Stimulated activated CD4-positive, alpha-beta T cell treated with anti-CD3 and anti-CD28 coated beads, Interleukin-4, amount 100 ng/mL, for 4 hours (primary cell): ENCODE measurements around the gene MED13L.
A peak's percentile ranks its signal among the peaks of the same experiment; 100 is the strongest.
"Not testable (repeated sequence)": the region's sequence is repeated elsewhere in the genome, so short reads cannot be mapped to it uniquely, and the experiment has no call there.

Experiments
- DNase-seq, 2 experiments: peaks; one replicate each; pipeline ENCODE4 v3.0.0-alpha.2; 2020

MED13L gene

DNA sequence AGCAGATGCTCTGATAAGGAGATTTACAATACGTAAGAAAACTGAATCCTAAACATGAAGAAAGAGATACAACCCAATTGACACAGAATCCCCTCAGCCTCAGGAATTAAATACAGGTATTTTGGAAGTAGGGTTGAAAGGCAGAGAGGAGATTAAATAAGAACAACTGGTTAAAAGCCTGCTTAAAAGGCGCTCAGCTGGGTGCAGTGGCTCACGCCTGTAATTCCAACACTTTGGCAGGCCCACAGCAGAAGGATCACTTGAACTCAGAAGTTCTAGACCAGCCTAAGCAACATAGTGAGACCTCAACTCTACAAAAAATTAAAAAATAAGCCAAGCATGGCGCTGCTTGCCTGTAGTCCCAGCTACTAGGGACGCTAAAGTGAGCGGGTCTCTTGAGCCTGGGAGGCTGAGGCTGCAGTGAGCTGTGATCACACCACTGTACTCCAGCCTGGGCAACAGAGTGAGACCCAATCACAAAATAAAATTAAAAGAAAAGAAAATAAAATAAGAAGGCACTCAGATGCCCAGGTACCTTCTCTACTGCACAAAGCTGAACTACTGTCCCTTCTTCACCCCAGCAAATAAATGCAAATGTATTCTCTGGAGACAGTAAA is 32.9 kb downstream of the MED13L start:
- DNase-seq = no peak

DNA sequence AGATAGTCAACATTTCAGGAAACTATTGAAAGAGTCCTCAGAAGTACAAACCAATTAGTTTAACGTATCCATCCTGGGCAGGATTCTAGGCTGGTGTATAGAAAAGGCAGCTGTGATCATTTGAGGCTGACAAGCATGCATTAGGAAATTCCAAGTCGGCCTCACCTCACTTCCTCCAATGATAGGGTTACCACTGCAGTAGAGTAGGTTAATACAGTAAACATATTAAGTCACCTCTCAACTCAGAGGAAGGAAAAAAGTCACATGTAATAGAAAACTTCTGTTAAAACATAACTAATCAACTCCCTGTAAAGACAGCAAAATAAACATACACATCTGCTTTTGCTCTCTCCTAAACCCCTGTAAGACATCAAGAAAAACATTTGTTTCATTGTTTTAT is 33.5 kb downstream of the MED13L start:
- peak in 1 of 2 experiments; percentile 14 for DNase-seq

DNA sequence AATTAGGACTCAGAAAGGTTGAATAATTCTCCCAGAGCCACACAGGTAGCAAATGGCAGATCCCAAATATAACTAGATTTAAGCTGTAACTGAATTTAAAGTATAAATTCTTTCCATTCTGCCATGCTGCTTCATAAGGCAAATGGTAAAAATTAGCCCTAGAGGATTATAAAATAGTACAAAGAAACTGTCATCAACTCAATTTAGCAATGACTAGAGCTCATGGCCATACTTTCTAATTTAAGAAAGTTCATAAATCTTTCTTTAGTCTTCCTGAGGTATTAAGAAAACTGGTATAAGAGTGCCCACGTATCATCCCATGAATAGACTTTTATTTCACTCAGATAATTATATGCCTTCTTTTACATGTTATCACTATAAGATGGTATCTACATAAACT is 34.8 kb downstream of the MED13L start:
- DNase-seq = no peak

DNA sequence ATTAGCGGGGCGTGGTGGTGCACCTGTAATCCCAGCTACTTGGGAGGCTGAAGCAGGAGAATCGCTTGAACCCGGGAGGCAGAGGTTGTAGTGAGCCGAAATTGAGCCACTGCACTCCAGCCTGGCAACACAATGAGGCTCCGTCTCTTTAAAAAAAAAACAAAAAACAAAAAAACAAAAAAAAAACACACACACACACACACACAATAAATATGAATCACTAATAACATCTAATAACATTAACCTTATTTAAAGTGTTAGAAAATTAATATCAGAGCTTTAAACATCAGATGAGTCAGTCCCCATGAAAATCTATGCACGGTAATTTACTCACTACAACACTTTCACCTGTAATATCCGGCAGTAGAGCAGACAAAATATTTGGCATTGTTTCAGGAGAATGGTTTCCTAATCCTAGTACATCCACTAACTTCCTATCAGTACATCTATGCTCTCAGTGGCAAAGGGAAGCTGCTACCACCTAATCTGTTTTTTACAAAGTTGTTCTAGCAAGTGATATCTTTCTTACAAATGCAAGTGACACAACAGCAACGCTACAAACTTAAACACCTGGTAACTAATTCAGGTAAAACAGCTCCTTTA is 36.2 kb downstream of the MED13L start:
- no peak for DNase-seq

DNA sequence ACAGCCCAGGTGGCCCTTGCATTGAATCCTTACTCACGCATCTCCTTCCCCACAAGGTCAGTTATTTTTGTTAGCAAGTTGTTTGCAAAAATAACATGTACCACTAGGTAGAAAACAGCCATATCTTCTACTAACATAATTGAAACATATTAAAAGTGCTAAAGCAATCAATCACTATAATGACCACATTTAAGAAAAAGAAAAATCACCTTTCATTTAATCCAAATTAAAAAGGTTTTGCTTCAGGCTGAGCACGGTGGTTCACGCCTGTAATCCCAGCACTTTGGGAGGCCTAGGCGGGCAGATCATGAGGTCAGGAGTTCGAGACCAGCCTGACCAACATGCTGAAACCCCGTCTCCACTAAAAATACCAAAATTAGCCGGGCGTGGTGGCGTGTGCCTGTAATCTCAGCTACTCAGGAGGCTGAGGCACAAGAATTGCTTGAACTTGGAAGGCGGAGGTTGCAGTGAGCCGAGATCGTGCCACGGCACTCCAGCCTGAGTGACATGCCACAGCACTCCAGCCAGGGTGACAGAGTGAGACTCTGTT is 38.8 kb downstream of the MED13L start:
- not testable (repeated sequence) for DNase-seq

DNA sequence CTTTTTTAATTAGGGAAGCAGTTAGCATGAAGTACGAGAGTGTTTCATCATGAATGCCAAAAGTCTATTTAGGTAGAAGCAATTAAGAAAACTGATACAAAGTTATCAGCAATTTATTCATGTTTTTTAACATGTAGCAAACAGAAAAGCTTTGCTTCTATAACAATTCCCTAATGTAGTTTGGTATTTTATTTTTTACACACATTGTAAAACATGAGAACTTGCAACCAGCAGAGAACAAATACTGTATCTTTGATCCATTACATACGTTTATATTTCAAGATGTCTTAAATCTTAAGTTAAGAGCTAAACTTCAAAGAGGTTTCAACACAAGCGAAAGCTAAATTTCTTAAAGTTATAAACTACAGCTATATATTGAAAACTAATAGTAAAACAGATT is 39.3 kb downstream of the MED13L start:
- no peak for DNase-seq

DNA sequence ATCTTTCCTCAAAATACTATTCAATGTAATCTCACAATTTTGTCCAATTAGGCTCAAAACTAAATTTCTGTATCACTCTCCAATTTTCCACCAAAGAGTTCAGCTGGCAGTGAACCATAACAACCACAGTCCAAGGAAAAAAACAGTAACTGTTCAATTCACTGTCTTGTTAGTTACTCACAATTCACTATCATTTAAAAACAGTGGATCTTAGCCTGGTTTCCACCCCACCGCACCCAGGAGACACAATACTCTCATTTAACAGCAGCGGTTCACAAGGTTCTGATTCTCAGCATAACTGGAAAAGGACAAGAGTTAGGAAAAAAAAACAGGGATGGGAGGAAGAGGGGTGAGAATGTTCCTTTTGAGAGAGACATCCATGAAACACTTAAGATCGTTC is 40.5 kb downstream of the MED13L start:
- DNase-seq = no peak

DNA sequence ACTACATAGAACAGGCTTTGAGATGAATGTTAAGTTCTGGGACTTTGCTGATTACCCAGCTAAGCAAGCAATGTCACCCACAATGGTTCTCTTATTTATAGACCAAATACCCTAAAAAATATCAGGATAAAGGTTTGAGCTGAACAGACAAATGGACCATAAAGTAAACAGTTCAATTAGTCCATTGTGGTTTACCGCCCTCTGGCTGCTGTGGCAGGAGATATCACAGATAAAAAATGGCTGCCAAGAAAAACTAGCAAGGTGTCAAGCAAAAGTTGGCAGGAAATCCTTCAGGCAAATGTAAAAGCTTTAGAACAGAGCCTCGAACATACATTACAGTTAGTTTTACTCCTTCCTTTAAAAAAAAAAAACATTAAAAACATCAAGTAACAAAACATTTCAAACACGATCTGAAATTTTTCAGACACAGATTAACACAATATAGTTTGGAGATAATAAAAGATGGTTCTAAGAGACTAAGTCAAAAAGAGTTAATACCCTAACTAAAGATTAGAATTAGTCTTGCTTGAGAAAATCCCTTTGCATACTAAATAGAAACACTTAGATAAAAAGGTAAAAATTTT is 41.3 kb downstream of the MED13L start:
- peak; percentile 5 to 51 for DNase-seq

DNA sequence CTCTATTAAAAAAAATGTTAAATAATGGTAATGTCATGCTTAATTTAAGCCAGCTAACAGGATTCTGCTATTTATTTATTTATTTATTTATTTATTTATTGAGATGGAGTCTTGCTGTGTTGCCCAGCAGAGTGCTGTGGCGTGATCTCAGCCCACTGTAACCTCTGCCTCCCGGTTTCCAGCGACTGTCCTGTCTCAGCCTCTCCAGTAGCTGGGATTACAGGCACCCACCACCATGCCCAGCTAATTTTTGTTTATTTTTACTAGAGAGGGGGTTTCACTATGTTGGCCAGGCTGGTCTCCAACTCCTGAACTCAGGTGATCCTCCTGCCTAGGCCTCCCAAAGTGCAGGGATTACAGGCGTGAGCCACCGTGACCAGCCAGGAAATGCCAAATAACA is 43.3 kb downstream of the MED13L start:
- not testable (repeated sequence) for DNase-seq

DNA sequence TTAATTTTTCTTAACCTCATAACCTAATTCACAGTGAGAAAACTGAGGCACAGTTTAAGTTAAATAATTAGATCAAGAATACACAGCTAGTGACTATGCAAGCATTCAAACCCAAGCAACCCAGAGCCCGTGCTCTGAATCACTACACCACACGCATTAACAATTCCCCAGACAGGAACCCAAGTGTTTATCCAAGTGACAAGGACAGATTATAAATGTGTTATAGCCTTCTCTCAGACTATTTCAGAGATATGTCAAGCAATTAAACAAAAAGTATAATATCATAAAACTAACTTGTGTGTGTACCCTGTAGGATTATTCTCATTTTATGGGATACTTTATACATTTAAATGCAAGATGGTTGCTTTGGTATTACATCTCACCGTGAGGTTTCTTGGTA is 43.8 kb downstream of the MED13L start:
- DNase-seq = no peak

DNA sequence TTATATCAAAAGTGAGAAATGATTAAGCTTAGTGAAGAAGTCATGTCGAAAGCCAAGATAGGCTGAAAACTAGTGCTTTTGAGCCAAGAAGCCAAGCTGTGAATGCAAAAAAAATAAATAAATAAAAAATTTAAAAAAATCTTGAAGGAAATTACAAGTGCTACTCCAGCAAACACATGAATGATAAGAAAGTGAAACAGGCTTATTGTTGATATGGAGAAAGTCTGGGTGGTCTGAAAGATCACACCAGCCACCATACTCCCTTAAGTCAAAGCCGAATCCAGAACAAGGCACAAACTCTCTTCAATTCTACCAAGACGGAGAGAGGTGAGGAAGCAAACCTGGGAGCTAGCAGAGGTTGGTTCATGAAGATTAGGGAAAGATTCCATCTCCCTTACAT is 49.7 kb downstream of the MED13L start:
- DNase-seq = no peak

DNA sequence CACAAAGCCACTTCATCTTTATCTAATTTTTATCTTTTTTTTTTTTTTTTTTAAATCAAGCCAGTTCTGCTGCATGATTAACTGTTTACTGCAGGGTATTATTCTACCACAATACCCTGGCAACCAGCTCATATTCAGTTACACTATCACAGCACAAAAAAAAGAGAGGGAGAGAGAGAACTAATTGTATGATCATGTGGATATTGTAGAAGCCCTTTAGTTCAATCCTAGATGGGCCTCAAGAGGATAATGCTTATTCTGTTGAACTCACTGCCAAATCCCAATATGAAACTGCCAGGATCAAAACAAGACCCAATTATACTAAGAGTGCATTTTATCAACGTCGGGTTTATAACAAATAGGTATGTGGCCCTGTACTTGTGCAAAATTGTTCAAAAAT is 51.5 kb downstream of the MED13L start:
- DNase-seq = no peak

DNA sequence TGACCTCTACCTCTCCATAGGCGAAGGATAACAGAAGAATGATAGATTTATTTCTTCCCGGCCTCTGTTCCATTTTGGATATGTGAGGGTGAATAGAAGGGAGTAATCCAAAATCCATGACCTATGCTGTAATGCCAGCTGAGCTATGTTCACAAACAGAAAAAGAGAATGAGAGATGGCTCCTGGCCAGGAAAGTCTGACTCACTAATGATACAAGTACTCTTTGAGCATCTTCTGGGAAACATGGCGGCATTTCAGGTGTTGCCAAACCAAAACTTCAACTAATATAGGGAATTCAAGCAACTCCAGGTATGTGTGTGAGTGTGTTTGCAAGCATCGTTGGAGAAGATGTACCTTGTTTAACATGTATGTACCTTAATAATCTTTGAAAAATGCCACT is 55.1 kb downstream of the MED13L start:
- peak; percentile 10 to 29 for DNase-seq

DNA sequence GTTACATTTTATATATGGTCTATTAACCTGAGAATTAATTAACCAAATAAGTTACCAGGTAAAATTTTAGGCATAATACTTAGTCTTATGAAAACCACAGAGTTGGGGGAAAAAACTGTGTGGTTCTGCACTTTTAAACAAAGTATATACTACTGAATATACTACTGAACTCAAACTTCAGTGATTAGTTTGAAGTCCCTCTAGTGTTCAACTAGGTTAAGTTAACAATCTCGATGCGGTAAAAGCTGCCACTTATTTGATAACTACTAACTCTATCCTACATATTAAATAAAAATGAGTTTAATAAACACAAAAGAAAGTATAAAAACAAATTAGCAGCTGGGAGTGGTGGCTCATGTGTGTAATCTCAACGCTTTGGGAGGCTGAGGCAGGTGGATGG is 56.7 kb downstream of the MED13L start:
- no peak for DNase-seq

DNA sequence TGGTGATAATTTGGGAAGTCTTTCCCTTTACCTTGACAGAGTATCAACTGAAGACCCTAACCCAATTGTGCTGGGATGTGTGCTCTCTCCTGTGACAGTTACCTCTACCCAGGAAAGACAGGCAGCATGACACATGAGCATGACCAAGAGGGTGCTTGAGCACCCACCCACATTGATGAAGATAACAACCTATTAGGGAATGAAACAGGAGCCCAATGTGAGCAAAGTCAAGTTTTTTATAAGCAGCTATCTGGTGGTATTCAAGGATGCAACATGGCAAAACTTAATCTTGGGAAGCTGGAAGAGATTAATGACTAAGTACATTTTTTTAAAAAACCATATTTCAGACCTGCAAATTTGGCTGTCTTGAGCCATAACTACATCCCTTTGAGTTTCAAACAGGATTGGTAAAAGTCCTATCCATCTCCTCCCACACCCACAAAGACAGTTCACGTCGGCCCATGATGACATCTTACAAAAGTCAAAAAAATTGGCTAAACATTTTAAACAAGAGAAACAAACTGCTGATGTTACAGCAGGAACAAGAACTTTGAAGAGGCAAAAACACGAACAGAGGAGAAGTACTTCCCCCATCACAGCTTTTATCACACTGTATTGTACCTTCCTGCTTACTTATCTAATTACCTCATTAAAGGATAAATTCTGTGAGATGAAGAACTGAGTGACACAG is 60.3 kb downstream of the MED13L start:
- DNase-seq = no peak

DNA sequence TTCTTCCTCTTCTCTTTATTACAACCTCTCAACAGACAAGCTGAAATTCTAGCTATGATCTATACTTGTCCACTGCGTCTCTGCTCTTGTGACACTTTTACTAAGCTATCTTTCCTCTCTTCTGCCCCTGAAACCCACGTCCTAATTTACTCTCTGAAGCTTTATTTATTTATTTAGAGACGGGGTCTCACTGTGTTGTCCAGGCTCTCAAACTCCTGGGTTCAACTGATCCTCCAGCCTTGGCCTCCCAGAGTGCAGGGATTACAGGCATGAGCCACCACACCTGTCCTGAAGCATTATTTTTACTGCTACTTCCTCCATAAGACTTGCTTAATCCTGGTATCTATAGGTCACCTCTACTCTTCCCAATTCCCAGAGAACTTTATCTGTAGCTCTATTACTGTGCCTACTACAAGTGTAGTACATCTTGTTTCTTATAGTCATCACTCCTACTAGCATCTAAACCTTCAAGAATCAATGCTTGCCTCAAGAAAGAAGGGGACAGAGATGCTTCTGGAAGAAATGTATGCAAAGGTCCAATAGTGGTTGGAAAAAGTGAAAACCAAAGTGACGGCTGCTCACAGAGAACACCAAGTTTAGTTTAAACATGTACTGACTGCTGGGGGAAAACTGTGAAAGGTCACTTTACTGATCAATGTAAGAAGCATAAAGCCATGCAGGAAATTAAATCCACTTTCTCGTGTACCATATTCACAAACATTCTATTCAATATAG is 61.3 kb downstream of the MED13L start:
- no peak for DNase-seq

DNA sequence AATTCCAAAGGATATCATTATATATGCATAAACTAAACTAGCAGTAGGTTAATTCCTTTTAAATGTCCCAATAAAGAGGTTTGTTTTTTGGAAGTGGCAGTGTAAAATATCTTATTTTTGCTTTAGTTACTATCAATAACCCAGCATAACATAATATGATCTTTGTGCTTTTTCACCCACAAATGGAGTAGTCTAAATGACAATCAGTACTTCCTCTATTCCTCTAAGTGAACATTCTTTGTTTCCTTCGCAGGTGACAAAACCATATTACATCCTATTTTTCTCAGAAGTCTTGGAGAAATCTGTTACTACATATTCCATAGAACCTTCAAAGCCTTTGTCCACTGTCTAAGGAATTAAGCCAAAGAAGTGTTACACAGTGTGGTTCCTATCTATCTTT is 62.5 kb downstream of the MED13L start:
- no peak for DNase-seq

DNA sequence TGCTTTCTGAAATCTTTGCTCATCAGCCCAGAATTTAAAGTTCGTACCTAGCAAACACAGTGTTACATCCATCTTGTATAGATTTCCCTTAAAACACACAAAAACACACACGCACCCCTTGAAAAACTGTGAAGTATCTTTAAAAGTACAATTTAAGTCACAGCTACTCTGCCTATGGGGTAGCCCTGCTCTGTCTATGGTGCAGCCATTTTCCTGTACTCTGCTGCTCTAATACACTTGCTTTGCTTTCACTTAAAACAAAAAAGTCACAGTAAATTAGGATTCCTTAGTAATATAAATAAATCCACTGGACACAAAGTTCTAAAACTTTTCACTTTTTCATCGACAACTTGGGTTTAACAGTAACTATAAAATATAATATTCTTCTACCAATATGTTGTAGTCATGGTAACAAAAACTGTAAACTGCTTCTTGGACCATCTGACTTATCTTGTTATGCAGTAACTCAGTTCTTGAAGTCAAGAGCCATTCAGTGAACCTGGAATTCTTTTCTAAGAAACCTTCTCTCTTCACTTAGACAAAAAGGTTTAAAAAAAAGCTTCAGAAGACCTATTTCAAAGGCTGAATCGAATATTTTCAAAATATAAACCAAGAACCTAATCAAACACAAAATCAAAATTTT is 63.5 kb downstream of the MED13L start:
- DNase-seq = no peak

DNA sequence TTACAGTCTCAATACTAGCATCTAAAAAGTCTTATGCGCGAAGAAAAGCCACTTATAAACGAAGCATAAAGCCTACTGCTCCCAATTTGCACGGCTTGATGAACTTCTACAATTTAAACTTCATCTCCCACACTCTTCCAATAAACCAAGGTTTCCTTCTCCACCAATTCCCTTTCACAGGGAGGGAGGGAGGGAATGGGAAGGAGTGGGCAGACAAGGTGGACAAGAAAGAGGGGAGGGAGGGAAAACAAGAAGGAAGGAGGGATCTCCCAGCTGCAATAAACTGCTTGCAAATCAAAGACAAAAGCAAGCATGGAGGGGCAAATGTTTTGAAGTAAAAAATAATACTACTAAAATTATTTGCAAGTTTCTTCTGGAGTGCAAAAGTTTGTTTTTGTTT is 64.5 kb downstream of the MED13L start:
- DNase-seq = no peak

DNA sequence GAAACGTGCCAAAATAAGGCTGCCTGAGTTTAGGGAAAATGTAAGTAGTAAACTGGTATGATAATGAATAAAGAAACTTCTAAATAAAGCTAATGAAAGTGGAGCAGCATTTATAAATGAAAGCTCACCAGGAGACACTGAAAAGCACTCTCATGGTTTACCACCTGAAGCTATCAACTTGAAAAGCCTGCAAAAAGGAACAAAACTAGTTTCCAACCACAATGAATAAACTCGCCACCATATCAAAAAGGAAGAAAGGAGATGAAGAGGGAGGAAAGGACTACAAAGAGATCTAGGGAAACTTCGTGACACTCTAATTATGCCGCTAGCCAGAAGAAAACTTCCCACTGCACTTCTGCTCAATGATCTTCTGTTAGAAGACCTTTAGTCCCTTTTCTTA is 66.7 kb downstream of the MED13L start:
- no peak for DNase-seq

DNA sequence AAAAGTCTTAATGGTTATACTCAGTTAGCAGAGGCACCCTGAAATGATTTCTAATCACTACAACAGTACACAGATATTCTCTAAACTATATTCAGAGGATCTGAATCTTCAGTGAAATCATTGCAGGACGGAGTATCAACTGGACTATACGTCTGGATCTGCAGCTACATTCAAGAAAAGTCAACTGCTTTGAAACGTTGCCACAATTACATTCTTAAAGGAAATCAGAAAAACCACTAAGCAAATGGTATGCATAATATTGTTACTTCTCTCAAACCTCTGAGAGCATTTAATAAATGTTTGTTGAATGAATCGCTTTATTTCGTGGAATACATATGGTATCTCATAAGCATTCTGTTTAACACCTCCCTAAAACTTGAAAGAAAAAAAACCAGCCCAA is 67.4 kb downstream of the MED13L start:
- no peak for DNase-seq

DNA sequence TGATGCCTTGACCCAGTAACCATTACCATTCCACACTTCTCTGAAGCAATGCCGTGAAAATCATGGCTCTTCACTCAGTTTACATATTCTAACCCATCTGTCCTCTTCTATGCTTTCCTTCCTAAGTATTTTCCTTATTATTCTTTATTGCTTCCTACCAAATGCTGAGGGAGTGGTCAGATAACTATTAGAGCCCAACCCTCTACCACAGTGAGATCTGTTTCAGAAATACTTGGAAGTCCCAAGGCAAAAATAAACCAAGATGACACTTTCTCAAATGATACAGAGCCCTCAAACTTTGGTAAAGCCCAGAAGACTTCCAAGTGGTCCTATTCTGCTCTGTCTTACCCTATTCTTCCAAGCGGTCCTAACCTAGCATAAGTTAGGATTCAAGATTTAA is 68.0 kb downstream of the MED13L start:
- no peak for DNase-seq

DNA sequence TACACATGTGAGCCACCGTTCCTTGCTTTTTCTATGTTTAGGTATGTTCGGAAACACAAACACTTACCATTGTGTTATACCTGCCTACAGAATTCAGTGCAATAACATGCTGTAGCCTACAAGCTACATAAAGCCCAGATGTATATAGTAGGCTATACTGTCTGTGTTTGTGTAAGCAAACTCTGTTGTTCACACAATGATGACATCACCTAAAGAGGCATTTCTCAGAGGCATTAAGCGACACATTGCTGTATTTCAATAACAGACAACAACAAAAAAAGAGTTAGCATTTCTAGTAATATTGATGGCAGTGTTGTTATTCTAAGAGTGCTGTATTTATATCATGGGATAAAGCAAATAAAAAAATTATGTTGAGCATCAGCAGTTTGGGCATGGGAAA is 70.2 kb downstream of the MED13L start:
- DNase-seq = no peak
